Suprapubic skin (tissue), 4 donors: ENCODE results near the gene SYF2.
"Not testable (repeated sequence)": the region's sequence is repeated elsewhere in the genome, so short reads cannot be mapped to it uniquely, and the experiment has no call there.

Source experiments
- POLR2A ChIP-seq, 2 donors: fragments of 450-650 bp; IDR thresholded peaks; one replicate each; pipeline ENCODE4 v1.6.1; 2017; ENCODE audit warnings: antibody characterized with exemption in 2 of 2, mild to moderate bottlenecking in 2 of 2, moderate library complexity in 2 of 2
- POLR2AphosphoS5 ChIP-seq, 3 donors: sonication (generic); formaldehyde crosslinking; IDR thresholded peaks; one replicate each; pipeline ENCODE4 v1.6.1; 2017; ENCODE audit warnings: antibody characterized with exemption in 3 of 3
- TF ChIP-seq, protein P1 (sequence below), 2 donors: fragments of 200-600 bp in 1 of 2; fragments of 450-650 bp in 1 of 2; sonication (generic) in 1 of 2; IDR thresholded peaks; one replicate each; pipeline ENCODE4 v1.5.1; 2016 to 2019; ENCODE audit warnings: antibody characterized with exemption in 2 of 2, mild to moderate bottlenecking in 1 of 2, moderate library complexity in 1 of 2

DNA sequence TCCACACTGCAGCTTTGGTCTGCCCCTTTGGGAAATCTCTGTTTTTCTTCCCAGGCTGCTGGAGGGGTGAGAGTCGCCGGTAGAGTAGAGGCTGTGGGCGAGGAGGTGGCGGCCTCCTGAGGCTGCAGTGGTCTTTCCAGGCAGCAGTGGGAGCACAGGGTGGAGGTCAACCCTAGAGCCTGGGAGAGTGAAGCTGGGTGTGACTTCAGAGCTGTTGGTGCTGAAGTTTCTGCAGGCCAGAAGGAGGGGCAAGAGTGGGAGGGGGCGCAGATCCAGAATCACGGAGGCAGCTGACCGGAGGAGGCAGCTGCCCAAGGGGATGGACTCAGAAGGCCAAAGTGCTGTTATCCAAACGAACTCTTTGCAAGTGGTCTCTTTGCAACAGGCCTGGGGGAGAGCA is 46.5 kb upstream of the SYF2 start:
- TF ChIP-seq, protein P1, sequence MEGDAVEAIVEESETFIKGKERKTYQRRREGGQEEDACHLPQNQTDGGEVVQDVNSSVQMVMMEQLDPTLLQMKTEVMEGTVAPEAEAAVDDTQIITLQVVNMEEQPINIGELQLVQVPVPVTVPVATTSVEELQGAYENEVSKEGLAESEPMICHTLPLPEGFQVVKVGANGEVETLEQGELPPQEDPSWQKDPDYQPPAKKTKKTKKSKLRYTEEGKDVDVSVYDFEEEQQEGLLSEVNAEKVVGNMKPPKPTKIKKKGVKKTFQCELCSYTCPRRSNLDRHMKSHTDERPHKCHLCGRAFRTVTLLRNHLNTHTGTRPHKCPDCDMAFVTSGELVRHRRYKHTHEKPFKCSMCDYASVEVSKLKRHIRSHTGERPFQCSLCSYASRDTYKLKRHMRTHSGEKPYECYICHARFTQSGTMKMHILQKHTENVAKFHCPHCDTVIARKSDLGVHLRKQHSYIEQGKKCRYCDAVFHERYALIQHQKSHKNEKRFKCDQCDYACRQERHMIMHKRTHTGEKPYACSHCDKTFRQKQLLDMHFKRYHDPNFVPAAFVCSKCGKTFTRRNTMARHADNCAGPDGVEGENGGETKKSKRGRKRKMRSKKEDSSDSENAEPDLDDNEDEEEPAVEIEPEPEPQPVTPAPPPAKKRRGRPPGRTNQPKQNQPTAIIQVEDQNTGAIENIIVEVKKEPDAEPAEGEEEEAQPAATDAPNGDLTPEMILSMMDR (IDR thresholded peaks at IDR 0.05) = not testable (repeated sequence)
- not testable (repeated sequence) for TF ChIP-seq POLR2A, POLR2AphosphoS5 (IDR thresholded peaks at IDR 0.05)
